H1 (cell line): ENCODE measurements around the gene OOSP3. TPM values are rescaled to one million over a fixed set of nuclear protein-coding genes. Genes with fewer than 3 reads are reported as not detected.

Experiments used
- CHD1 ChIP-seq: IDR thresholded peaks from 2 replicates; pipeline ENCODE4 v1.6.1; 2012; ENCODE audit warnings: low read depth, low read length, improper control_type of control experiment
- CREB1 ChIP-seq: IDR thresholded peaks from 2 replicates; pipeline ENCODE4 v1.6.1; 2012; ENCODE audit warnings: inconsistent platforms
- EZH2 ChIP-seq: fragments of 200-600 bp; sonication (generic); IDR thresholded peaks from 2 replicates; pipeline ENCODE4 v1.7.1; 2012; ENCODE audit warnings: low read depth, mild to moderate bottlenecking, moderate library complexity, low read length, inconsistent platforms; ENCODE audit not compliant: severe bottlenecking
- GABPA ChIP-seq: IDR thresholded peaks from 2 replicates; pipeline ENCODE4 v1.6.1; 2011; ENCODE audit warnings: mild to moderate bottlenecking, low read length, moderate library complexity, borderline replicate concordance; ENCODE audit not compliant: insufficient read depth
- GTF2F1 ChIP-seq: IDR thresholded peaks from 2 replicates; pipeline ENCODE4 v1.6.1; 2012; ENCODE audit warnings: low read depth, low read length, improper control_type of control experiment, borderline replicate concordance
- HDAC2 ChIP-seq, 2 experiments: fragments of 300-600 bp in 1 of 2; sonication (generic) in 1 of 2; IDR thresholded peaks; 2 replicates each; pipeline ENCODE4 v1.6.1; 2011 to 2012; ENCODE audit warnings: low read depth in 2 of 2, low read length in 2 of 2, mild to moderate bottlenecking in 2 of 2, moderate library complexity in 2 of 2, borderline replicate concordance in 1 of 2, inconsistent platforms in 1 of 2
- JUN ChIP-seq: IDR thresholded peaks from 2 replicates; pipeline ENCODE4 v1.6.1; 2011; ENCODE audit warnings: low read depth, mild to moderate bottlenecking, improper control_type of control experiment, low read length
- NRF1 ChIP-seq: IDR thresholded peaks from 2 replicates; pipeline ENCODE4 v1.6.1; 2011; ENCODE audit warnings: mild to moderate bottlenecking, low read depth, low read length, improper control_type of control experiment
- SIN3A ChIP-seq, 2 experiments: IDR thresholded peaks in 1 of 2; conservative IDR thresholded peaks in 1 of 2; 2 replicates each; pipeline ENCODE4 v1.6.1; 2011 to 2012; ENCODE audit warnings: low read length in 2 of 2, improper control_type of control experiment in 1 of 2, low read depth in 1 of 2, mild to moderate bottlenecking in 1 of 2
- polyA plus RNA-seq, 7 experiments: library from polyadenylated mRNA; depleted of rRNA in 3 of 7; stranded (reverse) in 5 of 7; unstranded in 2 of 7; fragments of >200 nt in 5 of 7; fragments of 200-250 nt in 2 of 7; gene quantifications; 1 replicate in 5 of 7; 2 replicates in 1 of 7; 4 replicates in 1 of 7; pipeline versions ENCODE4 v1.2.1 to v1.2.3, GENCODE V29; 2011 to 2013; ENCODE audit warnings: missing spikeins in 2 of 7, mixed read lengths in 2 of 7
- total RNA-seq: library from RNA; stranded (reverse); fragmentation: NEBNext Ultra II Directional; extraction: Animal tissue kit (Norgen Biotek cat#: 25700); gene quantifications from 2 replicates; pipeline ENCODE4 v1.2.1, GENCODE V29; 2021

The OOSP3 gene
- total and polyA plus RNA-seq, 2 of the 8 experiments (the other 6 are each of a cell fraction or from before 2014, with no cell fraction given) = not detected

DNA sequence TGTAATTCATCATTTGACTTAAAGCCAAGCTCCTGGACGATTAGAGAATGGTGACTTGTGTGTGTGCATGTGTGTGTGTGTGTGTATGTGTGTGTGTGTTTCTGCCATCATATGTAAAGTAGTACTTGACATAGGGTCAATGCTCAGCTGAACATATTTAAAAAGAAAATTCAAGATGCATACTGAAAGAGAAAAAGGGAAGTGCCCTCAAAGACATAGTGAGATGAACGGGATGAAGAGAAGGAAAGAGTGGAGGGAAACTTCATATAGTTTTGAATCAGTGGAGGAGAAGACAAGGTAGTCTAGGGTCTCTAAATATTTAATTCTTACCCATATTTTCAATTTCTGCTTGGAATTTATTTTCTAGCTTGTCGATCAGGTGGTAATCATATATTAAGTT is 16.3 kb upstream of the OOSP3 start (continued):
- TF ChIP-seq NRF1 (no peak), HDAC2 (IDR thresholded peaks at IDR 0.05; ENCODE audit: borderline replicate concordance in 1 of 2, low read depth in 2 of 2, low read length in 2 of 2) (no peak), CREB1 (no peak), JUN (no peak), SIN3A (conservative IDR thresholded peaks at IDR 0.05 in 1 of 2, IDR thresholded peaks at IDR 0.05 in 1 of 2; ENCODE audit: low read depth in 1 of 2, low read length in 2 of 2) (no peak), GABPA (no peak), EZH2 (no peak), CHD1 (no peak), GTF2F1 (no peak)
